ENCODE results near the gene SART1.
A peak's percentile ranks its signal among the peaks of the same experiment; 100 is the strongest.

- TF ChIP-seq CEBPB (IDR thresholded peaks at IDR 0.05), result no peak
- TF ChIP-seq REST (IDR thresholded peaks at IDR 0.05; ENCODE audit: low read depth), result no peak
- no peak for TF ChIP-seq NFIC (IDR thresholded peaks at IDR 0.05)
- TF ChIP-seq TCF12 (IDR thresholded peaks at IDR 0.05; ENCODE audit: low read depth), result no peak
- no peak for TF ChIP-seq EP300 (IDR thresholded peaks at IDR 0.05; ENCODE audit: borderline replicate concordance)
- TF ChIP-seq YY1 (IDR thresholded peaks at IDR 0.05; ENCODE audit: low read depth), result no peak
- no peak for TF ChIP-seq CREB1 (IDR thresholded peaks at IDR 0.05; ENCODE audit: low read depth)
- TF ChIP-seq EGR1 (IDR thresholded peaks at IDR 0.05), result no peak
- no peak for TF ChIP-seq TAF1 (IDR thresholded peaks at IDR 0.05; ENCODE audit: low read depth)
- no peak for TF ChIP-seq USF1 (IDR thresholded peaks at IDR 0.05)
- TF ChIP-seq ZBTB7A (IDR thresholded peaks at IDR 0.05; ENCODE audit: low read depth), result no peak
- TF ChIP-seq, protein P1, sequence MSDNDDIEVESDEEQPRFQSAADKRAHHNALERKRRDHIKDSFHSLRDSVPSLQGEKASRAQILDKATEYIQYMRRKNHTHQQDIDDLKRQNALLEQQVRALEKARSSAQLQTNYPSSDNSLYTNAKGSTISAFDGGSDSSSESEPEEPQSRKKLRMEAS (IDR thresholded peaks at IDR 0.05), result no peak
- no peak for TF ChIP-seq TEAD4 (IDR thresholded peaks at IDR 0.05)
- peak; percentile 97 for TF ChIP-seq RAD21 (IDR thresholded peaks at IDR 0.05; ENCODE audit: low read depth)
Measured at GRCh38 chr11:65988791-65989592, 27.5 kb downstream of the SART1 start.
